ENCODE results near the gene ZNF507.

The ZNF507 gene

GRCh38 chr19:32380269-32380668 lies 34.9 kb downstream of the ZNF507 start:
- DNase-seq (ENCODE audit: insufficient read length, low spot score) (no peak), FAIRE-seq (no peak)
- no peak for TF ChIP-seq POU2F2 (IDR thresholded peaks at IDR 0.05; ENCODE audit: low read depth, low read length)
- TF ChIP-seq POLR2AphosphoS5 (IDR thresholded peaks at IDR 0.05; ENCODE audit: low read depth, low read length) = no peak
- no peak for TF ChIP-seq PAX5 (IDR thresholded peaks at IDR 0.05; ENCODE audit: insufficient read depth, low read length, severe bottlenecking)
- TF ChIP-seq TAF1 (IDR thresholded peaks at IDR 0.05; ENCODE audit: low read depth, low read length) = no peak
- no peak for TF ChIP-seq SPI1 (IDR thresholded peaks at IDR 0.05; ENCODE audit: low read depth, low read length)
- no peak for TF ChIP-seq POLR2A (IDR thresholded peaks at IDR 0.05; ENCODE audit: low read depth, low read length)

GRCh38 chr19:32387701-32388392 lies 42.4 kb downstream of the ZNF507 start:
- DNase-seq (ENCODE audit: insufficient read length, low spot score) = no peak
- TF ChIP-seq POLR2AphosphoS5 (IDR thresholded peaks at IDR 0.05; ENCODE audit: low read depth, low read length) (no peak), PAX5 (IDR thresholded peaks at IDR 0.05; ENCODE audit: insufficient read depth, low read length, severe bottlenecking) (no peak), POLR2A (IDR thresholded peaks at IDR 0.05; ENCODE audit: low read depth, low read length) (no peak), POU2F2 (IDR thresholded peaks at IDR 0.05; ENCODE audit: low read depth, low read length) (no peak), SPI1 (IDR thresholded peaks at IDR 0.05; ENCODE audit: low read depth, low read length) (no peak), TAF1 (IDR thresholded peaks at IDR 0.05; ENCODE audit: low read depth, low read length) (no peak)
- FAIRE-seq = no peak

GRCh38 chr19:32388393-32388855 lies 43.0 kb downstream of the ZNF507 start:
- DNase-seq (ENCODE audit: insufficient read length, low spot score) (no peak), FAIRE-seq (no peak)
- TF ChIP-seq POLR2AphosphoS5 (IDR thresholded peaks at IDR 0.05; ENCODE audit: low read depth, low read length) (no peak), SPI1 (IDR thresholded peaks at IDR 0.05; ENCODE audit: low read depth, low read length) (no peak), POLR2A (IDR thresholded peaks at IDR 0.05; ENCODE audit: low read depth, low read length) (no peak), PAX5 (IDR thresholded peaks at IDR 0.05; ENCODE audit: insufficient read depth, low read length, severe bottlenecking) (no peak), POU2F2 (IDR thresholded peaks at IDR 0.05; ENCODE audit: low read depth, low read length) (no peak), TAF1 (IDR thresholded peaks at IDR 0.05; ENCODE audit: low read depth, low read length) (no peak)

GRCh38 chr19:32392901-32393300 lies 47.5 kb downstream of the ZNF507 start:
- DNase-seq (ENCODE audit: insufficient read length, low spot score) = no peak
- no peak for TF ChIP-seq POLR2A (IDR thresholded peaks at IDR 0.05; ENCODE audit: low read depth, low read length)
- no peak for TF ChIP-seq PAX5 (IDR thresholded peaks at IDR 0.05; ENCODE audit: insufficient read depth, low read length, severe bottlenecking)
- TF ChIP-seq POU2F2 (IDR thresholded peaks at IDR 0.05; ENCODE audit: low read depth, low read length) = no peak
- TF ChIP-seq POLR2AphosphoS5 (IDR thresholded peaks at IDR 0.05; ENCODE audit: low read depth, low read length) = no peak
- no peak for TF ChIP-seq TAF1 (IDR thresholded peaks at IDR 0.05; ENCODE audit: low read depth, low read length)
- no peak for TF ChIP-seq SPI1 (IDR thresholded peaks at IDR 0.05; ENCODE audit: low read depth, low read length)
- FAIRE-seq = no peak

GRCh38 chr19:32396046-32396652 lies 50.7 kb downstream of the ZNF507 start:
- no peak for DNase-seq (ENCODE audit: insufficient read length, low spot score)
- TF ChIP-seq POU2F2 (IDR thresholded peaks at IDR 0.05; ENCODE audit: low read depth, low read length) = no peak
- no peak for FAIRE-seq

- DNase-seq (ENCODE audit: insufficient read length, low spot score) (no peak), FAIRE-seq (no peak)
These were observed 52.3 kb downstream of the ZNF507 start for GRCh38 chr19:32397671-32398101.

GRCh38 chr19:32401992-32402391 lies 56.6 kb downstream of the ZNF507 start:
- DNase-seq (ENCODE audit: insufficient read length, low spot score) (no peak), FAIRE-seq (no peak)

More at GRCh38 chr19:32397671-32398101, 52.3 kb downstream of the ZNF507 start:
- TF ChIP-seq TAF1 (IDR thresholded peaks at IDR 0.05; ENCODE audit: low read depth, low read length) (no peak), POLR2A (IDR thresholded peaks at IDR 0.05; ENCODE audit: low read depth, low read length) (no peak), SPI1 (IDR thresholded peaks at IDR 0.05; ENCODE audit: low read depth, low read length) (no peak), POLR2AphosphoS5 (IDR thresholded peaks at IDR 0.05; ENCODE audit: low read depth, low read length) (no peak), POU2F2 (IDR thresholded peaks at IDR 0.05; ENCODE audit: low read depth, low read length) (no peak), PAX5 (IDR thresholded peaks at IDR 0.05; ENCODE audit: insufficient read depth, low read length, severe bottlenecking) (no peak)

GRCh38 chr19:32403291-32403995 lies 58.0 kb downstream of the ZNF507 start:
- DNase-seq (ENCODE audit: insufficient read length, low spot score) (no peak), FAIRE-seq (no peak)
- no peak for TF ChIP-seq POU2F2 (IDR thresholded peaks at IDR 0.05; ENCODE audit: low read depth, low read length)
- TF ChIP-seq PAX5 (IDR thresholded peaks at IDR 0.05; ENCODE audit: insufficient read depth, low read length, severe bottlenecking) = no peak
- TF ChIP-seq POLR2A (IDR thresholded peaks at IDR 0.05; ENCODE audit: low read depth, low read length) = no peak
- TF ChIP-seq POLR2AphosphoS5 (IDR thresholded peaks at IDR 0.05; ENCODE audit: low read depth, low read length) = no peak
- no peak for TF ChIP-seq TAF1 (IDR thresholded peaks at IDR 0.05; ENCODE audit: low read depth, low read length)
- TF ChIP-seq SPI1 (IDR thresholded peaks at IDR 0.05; ENCODE audit: low read depth, low read length) = no peak

More at GRCh38 chr19:32401992-32402391, 56.6 kb downstream of the ZNF507 start:
- TF ChIP-seq POLR2A (IDR thresholded peaks at IDR 0.05; ENCODE audit: low read depth, low read length) (no peak), POLR2AphosphoS5 (IDR thresholded peaks at IDR 0.05; ENCODE audit: low read depth, low read length) (no peak), SPI1 (IDR thresholded peaks at IDR 0.05; ENCODE audit: low read depth, low read length) (no peak), TAF1 (IDR thresholded peaks at IDR 0.05; ENCODE audit: low read depth, low read length) (no peak), PAX5 (IDR thresholded peaks at IDR 0.05; ENCODE audit: insufficient read depth, low read length, severe bottlenecking) (no peak)

- TF ChIP-seq PAX5 (IDR thresholded peaks at IDR 0.05; ENCODE audit: insufficient read depth, low read length, severe bottlenecking) (no peak), SPI1 (IDR thresholded peaks at IDR 0.05; ENCODE audit: low read depth, low read length) (no peak), POLR2A (IDR thresholded peaks at IDR 0.05; ENCODE audit: low read depth, low read length) (no peak), TAF1 (IDR thresholded peaks at IDR 0.05; ENCODE audit: low read depth, low read length) (no peak), POLR2AphosphoS5 (IDR thresholded peaks at IDR 0.05; ENCODE audit: low read depth, low read length) (no peak), POU2F2 (IDR thresholded peaks at IDR 0.05; ENCODE audit: low read depth, low read length) (no peak)
- DNase-seq (ENCODE audit: insufficient read length, low spot score) (no peak), FAIRE-seq (peak; percentile 43)
These were observed 59.0 kb downstream of the ZNF507 start for GRCh38 chr19:32404213-32404932.

All from GM12891 (cell line).